NOMO-1 (cell line): ENCODE results near the gene TMEM94.
A peak's percentile ranks its signal among the peaks of the same experiment; 100 is the strongest.

Experiments
- DNase-seq, 2 experiments: peaks; one replicate each; lab custom pipeline; 2025; ENCODE audit not compliant: unreplicated experiment in 2 of 2; lab: John Stamatoyannopoulos, UW

The TMEM94 gene

DNA sequence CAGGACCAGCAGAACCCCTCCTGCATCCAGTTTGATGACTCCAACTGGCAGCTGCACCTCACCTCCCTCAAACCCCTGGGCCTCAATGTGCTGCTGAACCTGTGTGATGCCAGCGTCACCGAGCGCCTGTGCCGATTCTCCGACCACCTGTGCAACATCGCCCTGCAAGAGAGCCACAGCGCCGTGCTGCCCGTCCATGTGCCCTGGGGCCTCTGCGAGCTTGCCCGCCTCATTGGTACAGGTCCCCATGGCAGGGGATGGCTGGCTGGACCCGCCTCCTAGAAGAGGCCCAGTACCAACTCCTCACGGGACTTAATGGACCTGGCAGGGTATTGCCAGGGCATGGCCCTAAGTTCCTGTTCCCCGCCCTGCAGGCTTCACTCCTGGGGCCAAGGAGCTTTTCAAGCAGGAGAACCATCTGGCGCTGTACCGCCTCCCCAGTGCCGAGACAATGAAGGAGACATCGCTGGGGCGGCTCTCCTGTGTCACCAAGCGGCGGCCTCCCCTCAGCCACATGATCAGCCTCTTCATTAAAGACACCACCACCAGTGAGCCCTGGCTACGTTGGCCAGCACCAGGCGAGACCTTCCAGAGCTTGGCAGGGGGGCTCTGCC, 36.2 kb downstream of the TMEM94 start:
- no peak for DNase-seq

DNA sequence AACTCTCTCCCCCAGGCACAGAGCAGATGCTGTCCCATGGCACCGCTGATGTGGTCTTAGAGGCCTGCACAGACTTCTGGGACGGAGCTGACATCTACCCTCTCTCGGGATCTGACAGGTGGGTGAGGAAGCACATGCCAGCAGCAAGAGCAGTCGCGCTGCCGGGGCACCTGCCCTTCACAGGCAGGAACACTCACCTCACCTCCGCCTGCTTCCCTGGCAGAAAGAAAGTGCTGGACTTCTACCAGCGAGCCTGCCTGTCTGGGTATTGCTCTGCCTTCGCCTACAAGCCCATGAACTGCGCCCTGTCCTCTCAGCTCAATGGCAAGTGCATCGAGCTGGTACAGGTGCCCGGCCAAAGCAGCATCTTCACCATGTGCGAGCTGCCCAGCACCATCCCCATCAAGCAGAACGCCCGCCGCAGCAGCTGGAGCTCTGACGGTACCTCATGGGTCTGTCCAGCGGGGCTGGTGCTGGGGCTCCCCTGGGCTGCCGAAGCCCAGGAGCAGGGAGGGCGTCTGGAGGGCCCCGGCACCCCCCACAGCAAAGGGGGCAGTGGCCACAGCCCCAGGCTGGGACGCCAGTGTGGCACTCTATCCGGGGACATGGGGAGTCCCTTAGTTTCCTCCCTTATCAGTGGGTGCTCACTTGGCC, 37.2 kb downstream of the TMEM94 start:
- no peak for DNase-seq

DNA sequence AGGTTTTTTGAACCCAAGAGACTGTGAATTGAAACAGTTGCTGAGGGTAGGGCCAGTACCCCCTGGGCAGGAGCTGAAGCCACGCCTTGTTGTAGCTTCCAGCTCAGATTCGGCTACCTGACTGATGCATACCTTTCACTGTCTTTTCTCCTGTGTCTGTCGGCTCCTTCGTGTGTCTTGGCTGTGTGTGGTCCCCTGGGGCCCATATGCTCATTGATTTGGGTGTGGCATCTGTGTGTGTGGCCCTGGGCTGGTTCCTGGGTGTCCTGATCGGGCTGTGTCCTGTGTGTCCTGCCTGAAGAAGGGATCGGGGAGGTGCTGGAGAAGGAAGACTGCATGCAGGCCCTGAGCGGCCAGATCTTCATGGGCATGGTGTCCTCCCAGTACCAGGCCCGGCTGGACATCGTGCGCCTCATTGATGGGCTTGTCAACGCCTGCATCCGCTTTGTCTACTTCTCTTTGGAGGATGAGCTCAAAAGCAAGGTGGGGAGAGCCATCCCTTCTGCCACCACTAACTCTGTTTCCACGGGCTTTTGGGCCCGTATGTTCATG, 38.0 kb downstream of the TMEM94 start:
- DNase-seq = no peak

DNA sequence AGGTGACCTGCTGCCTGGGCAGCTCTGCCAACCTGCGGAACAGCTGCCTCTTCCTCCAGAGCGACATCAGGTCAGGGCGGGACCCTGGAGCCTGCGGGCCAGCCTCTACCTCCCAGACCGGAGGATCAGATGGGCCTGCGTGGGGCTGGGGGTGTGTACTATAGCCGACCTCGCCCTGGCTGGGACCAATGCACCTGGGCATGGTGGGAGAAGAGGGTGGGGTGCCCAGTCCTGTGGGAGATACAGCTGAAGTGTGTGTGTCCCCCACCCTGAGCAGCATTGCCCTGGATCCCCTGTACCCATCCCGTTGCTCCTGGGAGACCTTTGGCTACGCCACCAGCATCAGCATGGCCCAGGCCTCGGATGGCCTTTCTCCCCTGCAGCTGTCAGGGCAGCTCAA, 39.6 kb downstream of the TMEM94 start:
- no peak for DNase-seq

DNA sequence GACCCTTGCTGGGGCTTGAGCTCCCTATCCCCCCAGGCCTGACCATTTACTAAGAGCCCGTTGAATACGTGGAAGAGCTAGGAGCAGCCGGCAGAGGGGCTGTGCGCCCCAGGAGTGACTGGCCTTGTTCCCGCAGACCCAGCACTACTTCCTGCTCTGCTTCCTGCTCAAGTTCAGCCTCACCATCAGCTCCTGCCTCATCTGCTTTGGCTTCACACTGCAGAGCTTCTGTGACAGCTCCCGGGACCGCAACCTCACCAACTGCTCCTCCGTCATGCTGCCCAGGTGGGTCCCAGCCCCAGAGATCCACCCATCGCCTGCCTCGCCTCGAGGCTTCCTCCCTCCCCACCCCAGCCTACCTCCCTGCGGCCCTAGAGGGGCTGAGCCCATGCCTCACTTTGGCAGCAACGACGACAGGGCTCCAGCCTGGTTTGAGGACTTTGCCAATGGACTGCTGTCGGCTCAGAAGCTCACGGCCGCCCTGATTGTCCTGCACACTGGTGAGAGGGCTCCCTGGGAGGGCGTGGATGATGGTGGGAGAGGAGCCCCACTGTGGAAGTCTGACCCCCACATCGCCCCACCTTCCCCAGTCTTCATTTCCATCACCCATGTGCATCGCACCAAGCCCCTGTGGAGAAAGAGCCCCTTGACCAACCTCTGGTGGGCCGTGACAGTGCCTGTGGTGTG, 41.7 kb downstream of the TMEM94 start:
- DNase-seq = no peak

DNA sequence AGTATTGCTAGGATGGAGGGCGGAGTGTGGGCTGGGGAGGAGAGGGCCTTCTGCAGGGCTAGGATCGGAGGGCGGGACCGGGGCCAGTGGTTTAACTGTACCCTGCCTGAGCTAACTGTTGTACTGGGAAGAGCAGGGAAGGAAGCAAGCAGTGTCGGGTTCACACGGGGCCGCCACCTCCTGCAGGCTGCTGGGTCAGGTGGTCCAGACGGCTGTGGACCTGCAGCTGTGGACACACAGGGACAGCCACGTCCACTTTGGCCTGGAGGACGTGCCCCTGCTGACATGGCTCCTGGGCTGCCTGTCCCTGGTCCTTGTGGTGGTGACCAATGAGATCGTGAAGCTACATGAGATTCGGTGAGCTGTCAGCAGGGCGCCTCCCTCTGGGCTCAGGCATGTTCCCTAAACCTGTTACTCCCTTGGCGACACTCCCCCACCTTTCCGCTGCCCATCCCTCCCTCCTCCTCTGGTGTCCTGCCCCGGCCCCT, 42.3 kb downstream of the TMEM94 start:
- no peak for DNase-seq

DNA sequence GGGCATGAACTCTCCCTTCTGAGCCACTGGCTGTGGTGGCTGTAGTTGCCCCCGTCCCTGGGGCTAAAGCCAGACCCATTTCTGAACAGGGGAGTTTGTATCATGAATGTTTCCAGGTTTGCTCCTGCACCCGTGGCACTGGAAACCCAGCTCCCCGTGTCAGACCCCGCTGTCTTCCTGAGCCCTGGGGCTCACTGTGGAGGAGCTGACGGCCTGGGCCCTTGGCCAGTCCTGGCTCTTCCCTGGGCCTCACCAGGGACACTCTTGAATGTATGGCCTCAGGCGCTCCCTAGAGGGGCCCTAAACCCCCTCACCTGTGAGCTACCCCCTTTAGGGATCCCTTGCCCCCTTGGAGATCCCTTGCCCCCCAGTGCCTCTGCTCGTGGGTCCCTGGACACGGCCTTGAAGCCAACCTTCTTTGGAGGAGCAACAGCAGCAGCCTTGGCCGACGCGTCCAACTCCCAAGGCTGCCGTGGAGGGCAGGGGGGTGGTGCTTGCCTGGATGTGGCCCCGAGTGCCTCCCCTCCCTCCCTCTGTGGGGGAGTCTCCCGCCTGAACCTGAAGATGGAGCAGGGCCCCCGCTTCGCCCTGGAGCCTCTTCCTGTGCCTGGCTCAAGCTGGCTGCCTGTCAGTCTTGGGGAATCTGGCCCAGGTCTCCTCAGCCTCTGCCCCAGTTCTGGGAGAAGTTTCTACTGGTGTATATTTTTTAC, 43.0 kb downstream of the TMEM94 start:
- no peak for DNase-seq

DNA sequence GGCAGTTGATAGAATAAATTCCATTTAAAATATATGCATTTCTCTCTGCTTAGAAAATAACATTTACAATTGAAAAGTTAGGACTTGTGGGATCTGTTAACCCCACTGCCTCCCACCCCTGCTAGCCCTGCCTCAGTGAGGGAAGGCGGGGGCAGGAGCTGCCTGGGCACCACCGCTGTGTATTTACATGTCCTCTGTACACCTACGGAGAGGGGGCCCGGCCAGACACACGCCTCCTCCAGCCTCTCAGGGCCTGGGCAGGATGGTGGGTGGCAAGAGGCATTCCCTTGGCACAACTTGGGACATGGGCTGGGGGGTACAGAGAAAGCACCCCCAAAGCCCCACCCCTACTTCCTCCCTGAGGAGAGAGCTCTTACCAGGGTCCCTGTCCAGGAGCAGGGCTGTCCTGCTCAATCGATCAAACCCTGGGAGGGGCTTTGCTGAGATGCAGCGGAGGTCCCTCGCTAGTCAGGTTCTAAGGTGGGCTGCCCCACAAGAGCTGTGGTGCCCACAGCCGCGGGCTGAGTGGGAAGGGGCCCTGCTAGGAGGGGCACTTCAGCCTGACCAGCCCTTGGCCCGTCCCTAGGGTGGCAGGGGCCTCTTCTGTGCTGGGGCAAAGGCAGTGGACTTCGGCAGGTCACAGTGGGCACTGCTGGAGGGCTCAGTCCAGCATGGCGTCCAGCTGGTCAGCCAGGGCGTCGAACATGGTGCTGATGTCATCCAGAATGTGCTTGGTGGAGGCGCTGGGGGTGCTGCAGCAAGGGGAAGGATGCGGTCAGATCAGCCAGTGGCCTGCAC, 44.2 kb downstream of the TMEM94 start:
- DNase-seq = no peak

DNA sequence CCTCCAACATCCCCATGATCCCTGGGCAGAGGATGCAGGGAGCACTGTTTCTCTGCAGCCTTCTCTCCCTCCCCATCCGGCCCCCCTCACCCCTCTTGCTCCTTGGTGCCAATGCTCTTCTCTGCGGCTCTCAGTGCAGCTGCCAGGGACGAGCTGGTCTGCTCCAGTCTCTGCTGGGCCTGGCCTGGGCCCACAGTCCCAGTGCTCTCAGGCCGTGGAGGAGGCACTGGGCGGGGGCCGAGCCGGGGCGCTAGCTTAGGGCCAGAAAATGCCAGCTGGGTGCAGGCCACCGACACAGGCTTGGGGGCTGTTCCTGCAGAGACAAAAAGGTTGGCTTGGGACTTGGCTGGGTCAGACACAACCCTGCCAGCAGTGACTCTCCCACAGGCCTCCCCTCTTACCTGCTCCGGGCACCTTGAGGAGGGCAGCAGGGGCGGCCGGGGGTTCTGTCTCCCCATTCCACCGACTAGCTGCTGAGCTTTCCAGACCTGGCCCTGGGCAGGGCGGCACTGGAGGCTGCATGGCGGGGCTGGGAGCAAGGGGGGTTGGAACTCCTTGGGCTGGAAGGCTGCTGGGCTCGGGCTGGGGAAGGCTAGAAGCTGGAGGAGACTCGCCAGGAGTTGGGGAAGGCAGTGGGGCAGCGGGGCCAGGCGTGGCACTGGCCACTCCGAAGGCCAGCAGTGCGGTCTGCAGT, 45.1 kb downstream of the TMEM94 start:
- DNase-seq = no peak

DNA sequence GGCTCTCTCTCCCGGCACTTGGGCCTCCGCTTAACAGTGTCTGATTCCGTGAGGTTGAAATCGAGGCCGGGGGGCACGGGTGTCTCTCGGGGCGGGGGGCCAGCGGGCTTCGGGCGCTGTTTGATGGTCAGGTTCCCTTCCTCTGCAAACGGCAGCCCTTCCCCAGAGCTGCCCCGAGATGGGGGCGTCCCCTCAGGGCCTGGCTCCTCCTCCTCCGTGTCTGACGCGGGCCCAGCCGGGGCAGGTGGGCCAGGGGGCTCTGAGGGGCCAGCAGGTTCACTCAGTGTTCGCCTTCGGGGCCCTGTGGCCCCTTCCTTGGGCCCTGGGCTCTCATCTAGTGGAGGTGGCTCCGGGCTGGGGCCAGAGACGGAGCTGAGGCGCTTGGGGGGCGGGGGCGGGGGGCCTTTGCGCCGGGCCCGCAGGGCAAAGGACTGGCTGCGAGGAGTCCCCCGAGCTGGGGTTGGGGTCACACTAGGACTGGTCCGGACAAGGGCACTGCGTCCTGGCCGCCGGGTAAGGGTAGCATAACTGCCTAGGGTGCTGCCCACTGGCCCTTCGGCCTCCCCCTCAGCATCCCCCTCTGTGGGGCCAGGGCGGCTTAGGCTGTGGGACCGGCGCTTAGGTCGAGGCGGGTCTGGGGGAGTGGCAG, 45.8 kb downstream of the TMEM94 start:
- DNase-seq = no peak

DNA sequence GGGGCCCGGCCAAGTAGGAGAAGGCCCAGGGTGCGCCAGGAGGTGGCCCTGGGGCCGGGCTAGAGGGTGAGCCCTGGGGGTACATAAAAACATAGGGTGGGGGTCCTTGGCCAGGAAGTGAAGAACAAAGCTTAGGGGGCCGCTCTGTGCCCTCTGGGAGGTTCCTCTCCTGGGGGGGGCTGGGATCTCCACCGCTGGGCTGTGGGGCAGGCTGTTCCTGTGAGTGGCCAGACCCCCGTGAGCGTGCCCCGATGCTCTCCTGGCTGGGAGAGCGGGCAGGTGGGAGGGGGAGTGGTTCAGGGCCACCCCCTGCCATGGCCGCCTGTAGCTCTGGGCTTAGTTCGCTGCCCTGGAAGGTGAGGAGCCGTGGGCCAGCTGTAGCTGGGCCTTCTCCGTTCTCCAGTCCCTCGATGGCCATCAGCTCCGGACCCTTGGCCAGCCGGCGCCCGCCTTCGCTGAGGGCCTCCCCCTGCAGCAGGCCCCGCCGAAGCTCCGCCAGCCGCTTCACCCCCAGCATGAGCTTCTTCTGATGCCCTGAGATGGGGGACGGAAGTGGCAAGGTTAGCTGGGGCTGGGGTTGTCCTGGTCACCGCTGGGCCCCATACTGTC, 46.4 kb downstream of the TMEM94 start:
- DNase-seq = no peak

DNA sequence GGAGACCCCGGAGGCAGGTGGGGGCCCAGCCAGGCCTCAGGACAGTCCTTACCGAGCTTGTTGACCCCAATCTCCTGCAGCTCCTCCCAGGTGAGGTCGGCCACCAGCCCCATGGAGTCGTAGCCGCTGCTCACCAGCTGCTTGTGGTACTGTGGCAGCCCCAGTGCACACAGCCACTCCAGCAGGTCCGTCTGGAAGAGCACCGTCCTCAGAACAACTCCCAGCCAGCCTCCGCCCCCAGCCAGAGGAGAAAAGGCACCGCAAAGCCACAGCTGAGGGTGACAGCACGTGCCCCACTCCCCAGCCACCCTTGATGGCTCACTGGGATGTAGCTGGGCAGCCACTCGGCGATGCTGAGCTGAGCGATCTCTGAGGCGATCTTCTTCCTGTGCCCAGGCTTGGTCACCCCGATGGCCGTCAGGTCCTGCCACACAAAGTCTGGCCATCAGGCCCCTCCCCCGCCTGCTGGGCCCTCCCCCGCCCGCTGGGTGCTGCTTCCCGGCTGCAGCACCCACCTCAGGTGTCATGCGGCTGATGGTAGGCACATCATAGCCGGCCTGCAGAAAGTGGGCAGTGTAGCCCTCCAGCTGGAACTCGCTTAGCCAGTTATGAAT, 47.0 kb downstream of the TMEM94 start:
- no peak for DNase-seq

DNA sequence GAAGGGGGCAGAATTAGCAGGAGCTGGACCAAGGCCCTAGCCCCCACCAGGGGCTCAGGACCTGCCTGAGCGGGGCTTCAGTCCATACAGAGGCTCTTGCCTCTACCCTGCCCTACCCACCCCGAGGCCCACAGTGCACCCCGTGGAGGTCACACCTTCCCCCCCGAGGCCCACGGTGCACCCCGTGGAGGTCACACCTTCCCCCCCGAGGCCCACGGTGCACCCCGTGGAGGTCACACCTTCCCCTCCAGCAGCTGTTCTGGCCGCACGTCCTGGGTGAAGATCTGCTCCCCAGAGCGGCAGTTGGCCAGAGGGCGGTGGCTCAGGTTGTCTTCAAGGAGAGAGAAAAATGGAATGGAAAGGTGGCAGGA, 47.5 kb downstream of the TMEM94 start:
- DNase-seq = no peak

DNA sequence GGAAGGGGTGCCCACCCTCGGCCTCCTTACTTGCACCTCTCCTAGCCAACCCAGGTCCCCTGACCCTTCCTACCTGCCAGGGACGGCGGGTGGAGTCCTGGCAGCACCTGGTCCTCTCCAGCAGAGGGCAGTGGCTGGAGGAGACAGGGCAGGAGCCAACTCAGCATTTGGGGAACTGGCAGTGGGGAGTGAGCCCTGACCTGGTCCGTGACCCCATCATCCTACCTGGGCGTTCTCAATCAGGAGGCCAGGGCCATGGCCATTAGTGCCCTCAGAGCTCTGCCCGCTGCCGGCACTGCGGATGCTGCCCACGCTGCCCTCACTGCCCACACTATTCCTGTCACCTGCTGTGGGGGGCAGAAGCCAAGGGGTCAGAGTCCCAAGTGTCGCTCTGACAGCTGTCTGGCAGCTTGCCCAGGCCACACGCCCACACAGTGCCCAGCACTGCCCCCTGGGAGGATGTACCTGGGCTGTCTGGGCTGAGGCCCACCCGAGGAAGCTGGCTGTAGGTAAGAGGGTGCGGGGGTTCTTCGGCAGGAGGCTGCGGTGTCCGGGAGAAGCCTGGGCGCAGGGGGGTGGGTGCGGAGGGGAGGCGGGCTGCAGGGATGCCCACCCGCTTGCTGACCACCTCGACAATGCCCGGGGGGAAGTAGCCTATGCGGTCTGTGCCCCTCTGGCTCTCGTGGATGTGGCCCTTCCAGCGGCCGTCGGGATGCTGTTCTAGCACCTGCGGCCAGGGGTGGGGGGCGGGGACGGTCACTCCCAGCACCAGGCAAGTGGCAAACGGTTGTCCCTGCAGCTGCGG, 48.1 kb downstream of the TMEM94 start:
- DNase-seq = peak; percentile 35 to 57

DNA sequence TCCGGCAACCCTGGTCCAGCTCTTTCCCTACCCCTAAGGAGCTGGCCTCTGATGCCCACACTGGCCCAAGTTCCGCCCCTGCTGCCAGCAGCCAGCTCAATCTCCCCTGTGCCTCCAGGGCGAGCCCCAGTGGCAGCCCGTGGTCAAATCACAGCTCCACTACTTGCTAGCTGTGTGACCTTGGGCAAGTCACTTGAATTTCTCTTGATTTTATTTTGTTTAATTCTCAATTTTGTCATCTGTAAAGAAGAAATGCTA, 48.6 kb downstream of the TMEM94 start:
- DNase-seq = no peak

DNA sequence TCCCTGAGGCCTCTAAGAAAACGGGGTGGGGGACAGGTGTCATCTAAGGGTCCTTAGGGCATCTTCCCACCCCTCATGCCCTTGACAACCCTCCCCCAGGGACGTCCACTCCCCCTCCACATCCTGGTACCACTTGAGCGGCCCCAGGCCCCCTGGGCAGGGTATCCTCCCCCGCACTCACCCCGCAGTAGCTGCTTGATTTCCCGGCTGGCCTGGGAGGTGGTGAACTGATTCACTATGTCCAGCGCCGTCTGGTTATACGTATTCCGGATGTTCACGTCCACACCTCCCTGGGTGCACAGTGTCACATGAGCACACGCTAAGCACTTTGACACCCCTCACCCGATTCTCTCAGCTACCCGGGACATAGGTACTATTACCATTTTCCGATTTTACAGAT, 49.2 kb downstream of the TMEM94 start:
- DNase-seq = no peak

DNA sequence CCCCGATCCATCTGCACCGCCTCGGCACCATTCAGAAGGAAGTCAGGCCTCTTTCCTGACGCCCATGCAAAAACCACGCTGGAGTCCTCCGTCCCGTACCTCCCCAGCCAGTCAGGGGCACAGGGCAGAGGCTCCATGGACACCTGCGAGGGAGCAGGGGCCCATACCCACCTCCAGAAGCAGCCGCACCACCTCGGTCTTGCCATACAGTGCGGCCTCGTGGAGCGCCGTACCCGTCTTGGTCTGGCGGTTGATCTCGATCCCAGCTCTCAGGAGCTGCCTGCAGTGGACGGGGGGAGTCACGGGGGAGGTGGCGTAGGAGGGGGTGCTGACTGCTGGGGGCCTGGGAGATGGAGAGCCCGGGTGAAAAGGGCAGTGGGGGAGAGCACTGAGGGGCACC, 49.7 kb downstream of the TMEM94 start:
- DNase-seq = no peak

DNA sequence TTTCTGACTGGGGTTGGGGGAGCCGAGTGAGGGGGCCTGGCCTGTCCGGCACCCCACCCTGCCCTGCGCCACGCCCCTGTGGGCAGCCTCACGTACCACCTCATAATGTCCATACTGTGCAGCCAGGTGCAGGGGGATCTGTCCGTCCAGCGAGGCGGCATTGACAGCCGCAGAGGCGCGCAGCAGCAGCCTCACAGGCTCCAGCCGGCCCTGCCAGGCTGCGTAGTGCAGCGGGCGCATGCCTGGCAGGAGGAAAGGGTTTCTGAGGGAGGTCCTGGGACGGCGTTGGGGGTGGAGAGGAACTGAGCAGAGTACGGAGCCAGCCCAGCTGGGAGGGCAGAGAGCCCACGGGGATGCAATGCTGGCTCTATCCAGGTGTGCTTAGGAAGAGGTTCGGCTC, 50.5 kb downstream of the TMEM94 start:
- no peak for DNase-seq
